GM19043 (cell line): Measurements from ENCODE around the gene ALDH1A1.

Experiments used
- ATAC-seq: cut with Tn5 transposase; IDR thresholded peaks from one replicate; pipeline ENCODE4 v1.9.1; 2021; ENCODE audit warnings: low read depth; ENCODE audit not compliant: unreplicated experiment

ALDH1A1 gene

GRCh38 chr9:72952914-72953313 is at the start of gene ALDH1A1:
ALDH1A1 (minus strand) TSS chr9:72953053; CDS start chr9:72953000, 53 bp downstream.
- no peak for ATAC-seq

- ATAC-seq = no peak
Observed at GRCh38 chr9:73001860-73002259, 49.0 kb upstream of the ALDH1A1 start.

- no peak for ATAC-seq
Observed at GRCh38 chr9:72998363-72998762, 45.5 kb upstream of the ALDH1A1 start.

GRCh38 chr9:72997387-72997995 is 44.6 kb upstream of the ALDH1A1 start:
- ATAC-seq = no peak

- ATAC-seq = no peak
Observed at GRCh38 chr9:72996684-72997314, 43.9 kb upstream of the ALDH1A1 start.

- ATAC-seq = no peak
Observed at GRCh38 chr9:72996114-72996513, 43.3 kb upstream of the ALDH1A1 start.

GRCh38 chr9:72995131-72996024 is 42.5 kb upstream of the ALDH1A1 start:
- ATAC-seq = no peak

GRCh38 chr9:72991772-72992171 is 38.9 kb upstream of the ALDH1A1 start:
- ATAC-seq = no peak

GRCh38 chr9:72990397-72991182 is 37.7 kb upstream of the ALDH1A1 start:
- ATAC-seq = no peak

GRCh38 chr9:72986522-72987116 is 33.8 kb upstream of the ALDH1A1 start:
- ATAC-seq = no peak

GRCh38 chr9:72985746-72986145 is 32.9 kb upstream of the ALDH1A1 start:
- no peak for ATAC-seq

GRCh38 chr9:72984991-72985390 is 32.1 kb upstream of the ALDH1A1 start:
- no peak for ATAC-seq

GRCh38 chr9:72984226-72984947 is 31.5 kb upstream of the ALDH1A1 start:
- ATAC-seq = no peak

GRCh38 chr9:72983512-72984225 is 30.8 kb upstream of the ALDH1A1 start:
- ATAC-seq = no peak

GRCh38 chr9:72983056-72983455 is 30.2 kb upstream of the ALDH1A1 start:
- ATAC-seq = no peak

- no peak for ATAC-seq
Observed at GRCh38 chr9:72982146-72982799, 29.4 kb upstream of the ALDH1A1 start.

- ATAC-seq = no peak
Observed at GRCh38 chr9:72981433-72981832, 28.6 kb upstream of the ALDH1A1 start.

GRCh38 chr9:72980600-72981265 is 27.9 kb upstream of the ALDH1A1 start:
- no peak for ATAC-seq
